Thyroid gland (tissue), 4 donors: ENCODE measurements around the gene BAG1. TPM values are rescaled to one million over a fixed set of nuclear protein-coding genes. Genes with fewer than 3 reads are reported as not detected.

Experiments used
- DNase-seq, 2 donors: peaks; one replicate each; pipeline ENCODE4 v3.0.0-alpha.2; 2019
- H3K27ac ChIP-seq, 3 donors: fragments of 200-600 bp; sonication (generic); 1 replicate in 2 of 3; 2 replicates in 1 of 3; pipeline ENCODE4 v1.5.1; 2016 to 2019; ENCODE audit warnings: mild to moderate bottlenecking in 1 of 3, moderate library complexity in 1 of 3
- H3K27me3 ChIP-seq: fragments of 200-600 bp; sonication (generic); one replicate; pipeline ENCODE4 v1.5.1; 2019
- H3K36me3 ChIP-seq, 2 donors: fragments of 200-600 bp; sonication (generic); one replicate each; pipeline ENCODE4 v1.5.1; 2016 to 2019
- H3K4me1 ChIP-seq, 2 donors: fragments of 200-600 bp; sonication (generic); one replicate each; pipeline ENCODE4 v1.5.1; 2017 to 2019
- H3K4me3 ChIP-seq, 3 donors: fragments of 200-600 bp; sonication (generic); replicated peaks in 1 of 3; 1 replicate in 2 of 3; 2 replicates in 1 of 3; pipeline ENCODE4 v1.5.1; 2016; ENCODE audit warnings: mild to moderate bottlenecking in 1 of 3
- H3K9me3 ChIP-seq: fragments of 200-600 bp; sonication (generic); one replicate; pipeline ENCODE4 v1.5.1; 2017
- CTCF ChIP-seq, 6 experiments: fragments of 200-600 bp in 3 of 6; fragments of 450-650 bp in 3 of 6; sonication (generic) in 3 of 6; IDR thresholded peaks; one replicate each; pipeline ENCODE4 v1.5.1; 2016 to 2019; ENCODE audit warnings: antibody characterized with exemption in 6 of 6, mild to moderate bottlenecking in 2 of 6, inconsistent platforms in 1 of 6, moderate library complexity in 1 of 6
- POLR2A ChIP-seq, 2 donors: fragments of 450-650 bp; IDR thresholded peaks; one replicate each; pipeline ENCODE4 v1.6.1; 2017; ENCODE audit warnings: antibody characterized with exemption in 2 of 2, mild to moderate bottlenecking in 2 of 2, moderate library complexity in 1 of 2
- WGBS, 2 donors: methylation state at CpG; one replicate each; pipeline ENCODE4 v1.1.5; 2017; 5-methylcytosine and 5-hydroxymethylcytosine counted together
- intact Hi-C: fragments of 100-400 bp; cut with DNase I; formaldehyde crosslinking; loops from one replicate; pipeline ENCODE4 v1.15.1; 2023
- total RNA-seq, 4 donors: library from RNA; depleted of rRNA; stranded (reverse); fragments of >200 nt; gene quantifications; one replicate each; pipeline ENCODE4 v1.2.3, GENCODE V29; 2016

BAG1 gene
- total RNA-seq, 4 donors from 2014 or later, result 72.0 to 135 (median 99.3) TPM

- Histone ChIP-seq H3K27ac (no peak overlapping the region), H3K4me3 (no peak overlapping the region), H3K4me1 (no peaks in the 10 kb centered on the region), H3K27me3 (no peaks in the 10 kb centered on the region), H3K36me3 (peaks cover 61 to 68% of the 10 kb centered on the region in 2 donors), H3K9me3 (no peaks in the 10 kb centered on the region)
- DNase-seq, result no peak
- TF ChIP-seq POLR2A (IDR thresholded peaks at IDR 0.05) (no peak), CTCF (IDR thresholded peaks at IDR 0.05) (no peak)
- intact Hi-C loops, result no loop called here
- 88 to 90% methylated on average over 8 of the region's 8 CpGs for WGBS, 2 donors
Measured at GRCh38 chr9:33255014-33255413, 9.5 kb downstream of the BAG1 start.

DNA sequence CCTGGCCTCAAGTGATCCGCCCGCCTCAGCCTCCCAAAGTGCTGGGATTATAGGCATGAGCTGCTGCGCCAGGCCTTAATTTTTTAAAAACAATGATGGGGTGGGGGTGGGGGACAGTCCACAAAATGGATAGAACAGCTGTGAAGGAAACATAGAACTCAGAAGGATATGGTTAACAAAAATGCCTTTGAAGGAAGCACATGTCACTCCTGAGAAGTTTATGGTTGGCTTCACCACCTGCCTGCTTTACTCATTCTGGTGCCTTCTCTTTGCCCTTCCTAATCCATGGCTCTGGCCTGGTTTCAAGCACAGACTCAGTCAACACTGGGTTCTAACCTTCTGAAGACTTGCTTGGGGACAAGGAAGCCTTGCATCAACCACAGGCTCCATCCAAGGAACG lies 10.3 kb downstream of the BAG1 start:
- H3K9me3 ChIP-seq, result no peaks in the 10 kb centered on the region
- no peaks in the 10 kb centered on the region for H3K27me3 ChIP-seq
- TF ChIP-seq CTCF (IDR thresholded peaks at IDR 0.05) (no peak), POLR2A (IDR thresholded peaks at IDR 0.05) (no peak)
- peaks cover 54 to 60% of the 10 kb centered on the region in 2 donors for H3K36me3 ChIP-seq
- no peak for DNase-seq
- H3K27ac ChIP-seq, result no peak overlapping the region
- no peak overlapping the region for H3K4me3 ChIP-seq
- WGBS, 2 donors, result 96 to 97% methylated on average over 4 of the region's 4 CpGs
- no peaks in the 10 kb centered on the region for H3K4me1 ChIP-seq
- intact Hi-C loops, result no loop called here

- Histone ChIP-seq H3K36me3 (peaks cover 21 to 25% of the 10 kb centered on the region in 2 donors), H3K27me3 (no peaks in the 10 kb centered on the region), H3K27ac (no peak overlapping the region), H3K9me3 (no peaks in the 10 kb centered on the region), H3K4me1 (no peaks in the 10 kb centered on the region), H3K4me3 (no peak overlapping the region)
- 83 to 94% methylated on average over 1 of the region's 1 CpG for WGBS, 2 donors
- TF ChIP-seq POLR2A (IDR thresholded peaks at IDR 0.05) (no peak), CTCF (IDR thresholded peaks at IDR 0.05) (no peak)
- no peak for DNase-seq
- intact Hi-C loops, result no loop called here
Measured at GRCh38 chr9:33250458-33250995, 14.0 kb downstream of the BAG1 start.

DNA sequence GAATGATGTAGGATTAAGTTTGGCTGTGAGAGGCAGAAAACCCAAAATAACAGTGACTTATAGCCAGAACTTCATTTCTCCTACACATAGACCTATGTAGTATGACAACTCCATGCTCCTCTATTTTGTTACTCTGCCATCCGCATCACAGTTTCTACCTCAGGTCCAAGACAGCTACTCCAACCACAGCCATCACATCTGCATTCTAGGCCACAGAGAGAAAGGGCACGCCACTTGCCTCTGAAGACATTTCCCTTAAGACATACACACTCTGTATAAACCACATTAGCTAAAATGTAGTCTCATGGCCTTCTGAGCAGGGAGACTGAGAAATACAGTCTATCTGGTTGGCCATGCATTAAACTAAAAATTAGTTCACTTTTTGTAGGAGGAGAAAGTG lies 14.5 kb downstream of the BAG1 start:
- Histone ChIP-seq H3K36me3 (peaks cover 16 to 20% of the 10 kb centered on the region in 2 donors), H3K9me3 (no peaks in the 10 kb centered on the region), H3K27ac (no peak overlapping the region), H3K4me3 (no peak overlapping the region), H3K27me3 (no peaks in the 10 kb centered on the region), H3K4me1 (no peaks in the 10 kb centered on the region)
- whole genome bisulfite sequencing, 2 donors, result 96 to 99% methylated on average over 2 of the region's 2 CpGs
- intact Hi-C loops, result no loop called here
- no peak for DNase-seq
- TF ChIP-seq CTCF (IDR thresholded peaks at IDR 0.05) (no peak), POLR2A (IDR thresholded peaks at IDR 0.05) (no peak)

GRCh38 chr9:33249087-33249658 lies 15.3 kb downstream of the BAG1 start:
- intact Hi-C loops, result no loop called here

More at GRCh38 chr9:33249087-33249658, 15.3 kb downstream of the BAG1 start:
- peaks cover 8 to 13% of the 10 kb centered on the region in 2 donors for H3K36me3 ChIP-seq
- no peak for DNase-seq
- no peak overlapping the region for H3K4me3 ChIP-seq
- no peaks in the 10 kb centered on the region for H3K9me3 ChIP-seq
- no peaks in the 10 kb centered on the region for H3K4me1 ChIP-seq
- WGBS, 2 donors, result 83% methylated on average over 5 to 6 of the region's 6 CpGs
- no peak overlapping the region for H3K27ac ChIP-seq
- no peak for TF ChIP-seq CTCF (IDR thresholded peaks at IDR 0.05)
- no peak for TF ChIP-seq POLR2A (IDR thresholded peaks at IDR 0.05)
- no peaks in the 10 kb centered on the region for H3K27me3 ChIP-seq
